ENCODE data around the gene KCNH1. TPM values are rescaled to one million over a fixed set of nuclear protein-coding genes. Genes with fewer than 3 reads are reported as not detected.

The KCNH1 gene
- polyA plus RNA-seq, 1 donor from 2014 or later = 3.9 TPM

DNA sequence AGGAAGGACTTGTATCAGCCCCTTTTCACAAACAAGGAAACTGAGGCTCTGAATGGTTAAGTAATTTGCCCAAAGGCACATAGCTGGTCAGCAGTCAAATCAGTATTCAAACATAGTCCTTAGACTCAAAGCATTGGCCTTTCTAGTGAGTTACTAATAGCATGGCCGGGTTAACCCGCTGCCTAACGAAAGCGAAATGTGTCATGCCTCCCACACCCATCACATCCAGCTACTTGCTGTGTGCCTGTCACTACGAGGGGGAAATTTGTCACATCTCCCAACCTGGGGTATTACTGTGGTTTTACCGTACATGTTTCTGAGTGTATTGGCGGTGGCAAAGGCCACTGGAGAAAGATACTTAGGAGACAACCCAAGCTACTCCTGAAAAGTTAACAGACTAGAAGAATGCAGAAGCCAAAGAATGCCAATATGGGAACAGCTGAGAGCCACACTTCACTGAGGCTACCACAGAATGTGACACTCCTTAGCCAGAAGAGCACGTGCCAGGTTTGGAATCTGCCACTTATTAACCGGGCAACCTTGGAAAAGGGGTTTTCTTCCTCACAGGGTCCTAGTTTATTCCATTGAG is 363.5 kb downstream of the KCNH1 start:
- Histone ChIP-seq H3K4me2 (ENCODE audit: low read length) (no peak overlapping the region), H4K20me1 (ENCODE audit: insufficient read depth) (no peaks in the 10 kb centered on the region), H3K9ac (ENCODE audit: low read length) (no peak overlapping the region), H2AFZ (ENCODE audit: low read depth, low read length) (no peak overlapping the region), H3K27ac (ENCODE audit: low read length) (no peak overlapping the region), H3K4me3 (ENCODE audit: low read length) (no peak overlapping the region), H3K9me2 (ENCODE audit: insufficient read depth, low read length) (no peaks in the 10 kb centered on the region), H3K36me3 (ENCODE audit: insufficient read depth, low read length) (no peaks in the 10 kb centered on the region), H3K27me3 (ENCODE audit: insufficient read depth, low read depth, low read length) (no peaks in the 10 kb centered on the region), H3F3A (ENCODE audit: insufficient read depth, low read length, poor library complexity, severe bottlenecking) (no peaks in the 10 kb centered on the region), H3K79me2 (replicated peaks; ENCODE audit: insufficient read depth, low read length) (no peaks in the 10 kb centered on the region), H3K9me3 (ENCODE audit: low read length) (no peaks in the 10 kb centered on the region)
- TF ChIP-seq POLR2AphosphoS5 (IDR thresholded peaks at IDR 0.05) = no peak
- TF ChIP-seq RAD21 (conservative IDR thresholded peaks at IDR 0.05) = no peak
- TF ChIP-seq EP300 (conservative IDR thresholded peaks at IDR 0.05; ENCODE audit: poor library complexity, severe bottlenecking) = no peak
- TF ChIP-seq MXI1 (conservative IDR thresholded peaks at IDR 0.05; ENCODE audit: poor library complexity, severe bottlenecking) = no peak
- TF ChIP-seq, protein P1, sequence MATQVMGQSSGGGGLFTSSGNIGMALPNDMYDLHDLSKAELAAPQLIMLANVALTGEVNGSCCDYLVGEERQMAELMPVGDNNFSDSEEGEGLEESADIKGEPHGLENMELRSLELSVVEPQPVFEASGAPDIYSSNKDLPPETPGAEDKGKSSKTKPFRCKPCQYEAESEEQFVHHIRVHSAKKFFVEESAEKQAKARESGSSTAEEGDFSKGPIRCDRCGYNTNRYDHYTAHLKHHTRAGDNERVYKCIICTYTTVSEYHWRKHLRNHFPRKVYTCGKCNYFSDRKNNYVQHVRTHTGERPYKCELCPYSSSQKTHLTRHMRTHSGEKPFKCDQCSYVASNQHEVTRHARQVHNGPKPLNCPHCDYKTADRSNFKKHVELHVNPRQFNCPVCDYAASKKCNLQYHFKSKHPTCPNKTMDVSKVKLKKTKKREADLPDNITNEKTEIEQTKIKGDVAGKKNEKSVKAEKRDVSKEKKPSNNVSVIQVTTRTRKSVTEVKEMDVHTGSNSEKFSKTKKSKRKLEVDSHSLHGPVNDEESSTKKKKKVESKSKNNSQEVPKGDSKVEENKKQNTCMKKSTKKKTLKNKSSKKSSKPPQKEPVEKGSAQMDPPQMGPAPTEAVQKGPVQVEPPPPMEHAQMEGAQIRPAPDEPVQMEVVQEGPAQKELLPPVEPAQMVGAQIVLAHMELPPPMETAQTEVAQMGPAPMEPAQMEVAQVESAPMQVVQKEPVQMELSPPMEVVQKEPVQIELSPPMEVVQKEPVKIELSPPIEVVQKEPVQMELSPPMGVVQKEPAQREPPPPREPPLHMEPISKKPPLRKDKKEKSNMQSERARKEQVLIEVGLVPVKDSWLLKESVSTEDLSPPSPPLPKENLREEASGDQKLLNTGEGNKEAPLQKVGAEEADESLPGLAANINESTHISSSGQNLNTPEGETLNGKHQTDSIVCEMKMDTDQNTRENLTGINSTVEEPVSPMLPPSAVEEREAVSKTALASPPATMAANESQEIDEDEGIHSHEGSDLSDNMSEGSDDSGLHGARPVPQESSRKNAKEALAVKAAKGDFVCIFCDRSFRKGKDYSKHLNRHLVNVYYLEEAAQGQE (IDR thresholded peaks at IDR 0.05; ENCODE audit: borderline replicate concordance) = no peak
- no peak for TF ChIP-seq TAF1 (IDR thresholded peaks at IDR 0.05; ENCODE audit: low read depth)
- TF ChIP-seq, protein P2, sequence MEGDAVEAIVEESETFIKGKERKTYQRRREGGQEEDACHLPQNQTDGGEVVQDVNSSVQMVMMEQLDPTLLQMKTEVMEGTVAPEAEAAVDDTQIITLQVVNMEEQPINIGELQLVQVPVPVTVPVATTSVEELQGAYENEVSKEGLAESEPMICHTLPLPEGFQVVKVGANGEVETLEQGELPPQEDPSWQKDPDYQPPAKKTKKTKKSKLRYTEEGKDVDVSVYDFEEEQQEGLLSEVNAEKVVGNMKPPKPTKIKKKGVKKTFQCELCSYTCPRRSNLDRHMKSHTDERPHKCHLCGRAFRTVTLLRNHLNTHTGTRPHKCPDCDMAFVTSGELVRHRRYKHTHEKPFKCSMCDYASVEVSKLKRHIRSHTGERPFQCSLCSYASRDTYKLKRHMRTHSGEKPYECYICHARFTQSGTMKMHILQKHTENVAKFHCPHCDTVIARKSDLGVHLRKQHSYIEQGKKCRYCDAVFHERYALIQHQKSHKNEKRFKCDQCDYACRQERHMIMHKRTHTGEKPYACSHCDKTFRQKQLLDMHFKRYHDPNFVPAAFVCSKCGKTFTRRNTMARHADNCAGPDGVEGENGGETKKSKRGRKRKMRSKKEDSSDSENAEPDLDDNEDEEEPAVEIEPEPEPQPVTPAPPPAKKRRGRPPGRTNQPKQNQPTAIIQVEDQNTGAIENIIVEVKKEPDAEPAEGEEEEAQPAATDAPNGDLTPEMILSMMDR (IDR thresholded peaks at IDR 0.05; ENCODE audit: poor library complexity, severe bottlenecking) = no peak
- no peak for TF ChIP-seq SMC3 (conservative IDR thresholded peaks at IDR 0.05; ENCODE audit: poor library complexity)
- TF ChIP-seq EZH2 (IDR thresholded peaks at IDR 0.05; ENCODE audit: borderline replicate concordance, insufficient read depth, low read length, poor library complexity, severe bottlenecking) = no peak

- Histone ChIP-seq H3K9me3 (ENCODE audit: low read length) (no peaks in the 10 kb centered on the region), H4K20me1 (ENCODE audit: insufficient read depth) (no peaks in the 10 kb centered on the region), H3K4me3 (ENCODE audit: low read length) (no peak overlapping the region), H3F3A (ENCODE audit: insufficient read depth, low read length, poor library complexity, severe bottlenecking) (no peaks in the 10 kb centered on the region), H3K79me2 (replicated peaks; ENCODE audit: insufficient read depth, low read length) (no peaks in the 10 kb centered on the region), H3K9me2 (ENCODE audit: insufficient read depth, low read length) (no peaks in the 10 kb centered on the region), H3K27me3 (ENCODE audit: insufficient read depth, low read depth, low read length) (no peaks in the 10 kb centered on the region), H3K36me3 (ENCODE audit: insufficient read depth, low read length) (no peaks in the 10 kb centered on the region), H2AFZ (ENCODE audit: low read depth, low read length) (no peak overlapping the region), H3K9ac (ENCODE audit: low read length) (no peak overlapping the region), H3K27ac (ENCODE audit: low read length) (no peak overlapping the region), H3K4me2 (ENCODE audit: low read length) (no peak overlapping the region)
- no peak for TF ChIP-seq EP300 (conservative IDR thresholded peaks at IDR 0.05; ENCODE audit: poor library complexity, severe bottlenecking)
- TF ChIP-seq, protein P2 (IDR thresholded peaks at IDR 0.05; ENCODE audit: poor library complexity, severe bottlenecking) = no peak
- TF ChIP-seq SMC3 (conservative IDR thresholded peaks at IDR 0.05; ENCODE audit: poor library complexity) = no peak
- TF ChIP-seq MXI1 (conservative IDR thresholded peaks at IDR 0.05; ENCODE audit: poor library complexity, severe bottlenecking) = no peak
- TF ChIP-seq EZH2 (IDR thresholded peaks at IDR 0.05; ENCODE audit: borderline replicate concordance, insufficient read depth, low read length, poor library complexity, severe bottlenecking) = no peak
- no peak for TF ChIP-seq POLR2AphosphoS5 (IDR thresholded peaks at IDR 0.05)
- TF ChIP-seq, protein P1 (IDR thresholded peaks at IDR 0.05; ENCODE audit: borderline replicate concordance) = no peak
- no peak for TF ChIP-seq RAD21 (conservative IDR thresholded peaks at IDR 0.05)
- no peak for TF ChIP-seq TAF1 (IDR thresholded peaks at IDR 0.05; ENCODE audit: low read depth)
Observed at GRCh38 chr1:210769473-210769872, 364.5 kb downstream of the KCNH1 start.

Measured in neural cell (in vitro differentiated cells).